IMR-90 (cell line): ENCODE measurements around the gene GNAO1. TPM values are rescaled to one million over a fixed set of nuclear protein-coding genes. Genes with fewer than 3 reads are reported as not detected.

Experiments
- ATAC-seq: fragments of 200-7000 bp; cut with Tn5 transposase; 2 replicates; pipeline ENCODE4 v1.9.1; 2020; ENCODE audit warnings: low read depth, mild to moderate bottlenecking, moderate library complexity
- BruUV-seq: library from RNA; stranded (reverse); fragments of 400-500 nt; replicated peaks from 2 replicates; lab custom pipeline; 2021; lab: Mats Ljungman, UMichigan
- CTCF ChIA-PET: fragments of 300-600 bp; formaldehyde crosslinking; extraction: SDS; loops from one replicate; lab custom pipeline; 2021; ENCODE audit warnings: antibody characterized with exemption; lab: Yijun Ruan, JAX
- POLR2A ChIA-PET: fragments of 300-600 bp; sonication (Branson Sonifier 250); formaldehyde crosslinking; loops from one replicate; lab custom pipeline; 2022; ENCODE audit warnings: antibody characterized with exemption; ENCODE audit not compliant: unreplicated experiment; lab: Charles Lee
- DNase-seq: peaks from one replicate; pipeline ENCODE4 v3.0.0; 2013
- H2AFZ ChIP-seq: replicated peaks from 2 replicates; pipeline ENCODE3; 2013; ENCODE audit warnings: low read length, mild to moderate bottlenecking; ENCODE audit not compliant: poor library complexity
- H2AK5ac ChIP-seq: 2 replicates; pipeline ENCODE4 v1.6.1; 2013; ENCODE audit warnings: low read depth, low read length, inconsistent platforms
- H2AK9ac ChIP-seq: replicated peaks from 2 replicates; pipeline ENCODE3; 2013; ENCODE audit warnings: mild to moderate bottlenecking, low read depth, low read length, moderate library complexity; ENCODE audit not compliant: poor library complexity
- H2BK120ac ChIP-seq: 2 replicates; pipeline ENCODE4 v1.6.1; 2013; ENCODE audit warnings: low read depth, low read length, inconsistent platforms
- H2BK15ac ChIP-seq: 3 replicates; pipeline ENCODE4 v1.6.1; 2013; ENCODE audit warnings: low read depth, low read length, inconsistent platforms
- H2BK20ac ChIP-seq: 2 replicates; pipeline ENCODE4 v1.6.1; 2013; ENCODE audit warnings: low read depth, mild to moderate bottlenecking, inconsistent platforms, low read length, moderate library complexity
- H2BK5ac ChIP-seq: 2 replicates; pipeline ENCODE4 v1.6.1; 2013; ENCODE audit warnings: mild to moderate bottlenecking, low read depth, low read length, inconsistent platforms; ENCODE audit not compliant: poor library complexity, severe bottlenecking
- H3K14ac ChIP-seq: replicated peaks from 2 replicates; pipeline ENCODE4 v1.6.1; 2013; ENCODE audit warnings: low read depth, low read length, inconsistent platforms
- H3K18ac ChIP-seq: 2 replicates; pipeline ENCODE4 v1.6.1; 2013; ENCODE audit warnings: low read depth, low read length, control low read depth
- H3K23ac ChIP-seq: 2 replicates; pipeline ENCODE4 v1.6.1; 2013; ENCODE audit warnings: low read depth, low read length, inconsistent platforms
- H3K27ac ChIP-seq: 2 replicates; pipeline ENCODE4 v1.5.1; 2013; ENCODE audit warnings: mild to moderate bottlenecking, control low read depth, low read length; ENCODE audit not compliant: insufficient read depth
- H3K27me3 ChIP-seq: 2 replicates; pipeline ENCODE4 v1.6.1; 2013; ENCODE audit warnings: low read length; ENCODE audit not compliant: control insufficient read depth, insufficient read depth
- H3K36me3 ChIP-seq: 2 replicates; pipeline ENCODE4 v1.6.1; 2013; ENCODE audit warnings: low read length, mixed read lengths; ENCODE audit not compliant: control insufficient read depth, insufficient read depth
- H3K4ac ChIP-seq: 2 replicates; pipeline ENCODE4 v1.6.1; 2013; ENCODE audit warnings: low read depth, low read length, inconsistent platforms
- H3K4me1 ChIP-seq: 2 replicates; pipeline ENCODE4 v1.6.1; 2013; ENCODE audit warnings: low read length, mixed read lengths; ENCODE audit not compliant: control insufficient read depth, insufficient read depth
- H3K4me2 ChIP-seq: 2 replicates; pipeline ENCODE4 v1.6.1; 2013; ENCODE audit warnings: low read depth, mild to moderate bottlenecking, control low read depth, low read length, moderate library complexity
- H3K4me3 ChIP-seq: 2 replicates; pipeline ENCODE4 v1.5.1; 2013; ENCODE audit warnings: low read depth, mild to moderate bottlenecking, control low read depth, low read length, moderate library complexity; ENCODE audit not compliant: insufficient read depth
- H3K56ac ChIP-seq: 2 replicates; pipeline ENCODE4 v1.6.1; 2013; ENCODE audit warnings: low read length, inconsistent platforms; ENCODE audit not compliant: insufficient read depth; ENCODE audit errors: extremely low read depth
- H3K79me1 ChIP-seq, 2 experiments: 2 replicates each; pipeline ENCODE4 v1.6.1; 2013; ENCODE audit warnings: low read length in 2 of 2, inconsistent platforms in 1 of 2, low read depth in 1 of 2
- H3K9ac ChIP-seq: 2 replicates; pipeline ENCODE4 v1.6.1; 2013; ENCODE audit warnings: low read depth, low read length, control low read depth
- H3K9me1 ChIP-seq: 2 replicates; pipeline ENCODE4 v1.6.1; 2013; ENCODE audit warnings: low read length, inconsistent platforms; ENCODE audit not compliant: insufficient read depth
- H3K9me3 ChIP-seq: 2 replicates; pipeline ENCODE4 v1.6.1; 2013; ENCODE audit warnings: low read length; ENCODE audit not compliant: control insufficient read depth, insufficient read depth
- H4K20me1 ChIP-seq: 2 replicates; pipeline ENCODE4 v1.6.1; 2013; ENCODE audit warnings: low read length, inconsistent platforms; ENCODE audit not compliant: insufficient read depth
- H4K5ac ChIP-seq: 2 replicates; pipeline ENCODE4 v1.6.1; 2013; ENCODE audit warnings: mild to moderate bottlenecking, low read depth, low read length, control low read depth
- H4K8ac ChIP-seq, 2 experiments: 2 replicates each; pipeline ENCODE4 v1.6.1; 2013; ENCODE audit warnings: low read depth in 2 of 2, low read length in 2 of 2, control low read depth in 1 of 2, inconsistent platforms in 1 of 2
- H4K91ac ChIP-seq: 2 replicates; pipeline ENCODE4 v1.6.1; 2013; ENCODE audit warnings: low read depth, low read length, inconsistent platforms; ENCODE audit not compliant: insufficient read depth
- BHLHE40 ChIP-seq: fragments of 150-350 bp; IDR thresholded peaks from 2 replicates; pipeline ENCODE4 v1.6.1; 2016; ENCODE audit warnings: mild to moderate bottlenecking, low read depth, low read length
- CEBPB ChIP-seq: IDR thresholded peaks from 2 replicates; pipeline ENCODE4 v1.6.1; 2012; ENCODE audit warnings: low read depth, low read length, improper control_type of control experiment
- CHD1 ChIP-seq: IDR thresholded peaks from 2 replicates; pipeline ENCODE4 v1.6.1; 2012; ENCODE audit warnings: low read depth, low read length, improper control_type of control experiment
- ELK1 ChIP-seq: fragments of 150-350 bp; IDR thresholded peaks from 2 replicates; pipeline ENCODE4 v1.6.1; 2016; ENCODE audit warnings: low read depth, mild to moderate bottlenecking, low read length, moderate library complexity, borderline replicate concordance
- MAZ ChIP-seq: IDR thresholded peaks from 2 replicates; pipeline ENCODE4 v1.6.1; 2012; ENCODE audit warnings: low read depth, mild to moderate bottlenecking, low read length, improper control_type of control experiment, moderate library complexity, borderline replicate concordance
- MXI1 ChIP-seq: IDR thresholded peaks from 2 replicates; pipeline ENCODE4 v1.6.1; 2012; ENCODE audit warnings: low read depth, mild to moderate bottlenecking, low read length, moderate library complexity, borderline replicate concordance
- NFE2L2 ChIP-seq: fragments of 150-350 bp; IDR thresholded peaks from 2 replicates; pipeline ENCODE4 v1.6.1; 2016; ENCODE audit warnings: low read depth, mild to moderate bottlenecking, low read length
- POLR2A ChIP-seq: IDR thresholded peaks from 2 replicates; pipeline ENCODE4 v1.6.1; 2012; ENCODE audit warnings: mild to moderate bottlenecking, low read depth, low read length
- RAD21 ChIP-seq: IDR thresholded peaks from 2 replicates; pipeline ENCODE4 v1.6.1; 2012; ENCODE audit warnings: low read length, improper control_type of control experiment
- RCOR1 ChIP-seq: IDR thresholded peaks from 2 replicates; pipeline ENCODE4 v1.6.1; 2012; ENCODE audit warnings: mild to moderate bottlenecking, low read length, improper control_type of control experiment; ENCODE audit not compliant: insufficient replicate concordance
- RFX5 ChIP-seq: IDR thresholded peaks from 2 replicates; pipeline ENCODE4 v1.8.0; 2012; ENCODE audit warnings: low read depth, mild to moderate bottlenecking, low read length, moderate library complexity
- USF2 ChIP-seq: fragments of 150-350 bp; IDR thresholded peaks from 2 replicates; pipeline ENCODE4 v1.6.1; 2017; ENCODE audit warnings: mild to moderate bottlenecking, antibody characterized with exemption, low read length, low read depth
- WGBS, 2 experiments: methylation state at CpG; one replicate each; pipeline versions ENCODE4 v1.1.5 to v1.1.7; 2013; ENCODE audit warnings: missing lambda C conversion rate in 2 of 2; ENCODE audit not compliant: insufficient read length in 1 of 2; ENCODE audit errors: extremely low coverage in 2 of 2; 5-methylcytosine and 5-hydroxymethylcytosine counted together
- dilution Hi-C: fragments of 300-500 bp; cut with HindIII; formaldehyde crosslinking; loops from one replicate; pipeline ENCODE4 v1.14.3; 2018; ENCODE audit warnings: low sequenced_read_pairs; ENCODE audit not compliant: unreplicated experiment
- in situ Hi-C: fragments of 300-500 bp; cut with MboI; formaldehyde crosslinking; loops from 3 replicates; pipeline ENCODE4 v1.14.3; 2019; ENCODE audit warnings: low sequenced_read_pairs, inconsistent platforms, mixed read lengths
- intact Hi-C: fragments of 100-400 bp; cut with micrococcal nuclease; formaldehyde crosslinking; loops from 2 replicates; pipeline ENCODE4 v1.10.0; 2022
- polyA plus RNA-seq, 3 experiments: library from polyadenylated mRNA; depleted of rRNA; stranded (reverse); fragments of >200 nt; gene quantifications; 2 replicates each; pipeline ENCODE4 v1.2.3, GENCODE V29; 2012; ENCODE audit warnings: low replicate concordance in 1 of 3
- total RNA-seq: library from RNA; depleted of rRNA; stranded (reverse); fragments of >200 nt; gene quantifications from 2 replicates; pipeline ENCODE4 v1.2.3, GENCODE V29; 2012

The GNAO1 gene
- total and polyA plus RNA-seq, 2 of the 4 experiments (the other 2 are of a cell fraction): under 0.01 to 0.07 TPM

GRCh38 chr16:56339431-56340195, 148.3 kb downstream of the GNAO1 start:
- Histone ChIP-seq H2AK5ac (no peak overlapping the region), H2BK20ac (no peak overlapping the region), H3K27ac (no peak overlapping the region), H3K4me3 (no peak overlapping the region), H4K20me1 (no peaks in the 10 kb centered on the region), H3K56ac (no peak overlapping the region), H4K5ac (no peak overlapping the region), H3K79me1 (no peaks in the 10 kb centered on the region), H2BK120ac (no peak overlapping the region), H4K8ac (no peak overlapping the region), H2BK5ac (no peak overlapping the region), H2AK9ac (no peak overlapping the region), H3K9me1 (no peaks in the 10 kb centered on the region), H3K18ac (no peak overlapping the region), H3K9me3 (no peaks in the 10 kb centered on the region), H3K27me3 (no peaks in the 10 kb centered on the region; the same call in 1 of the 2 replicates), H2AFZ (no peak overlapping the region), H4K91ac (no peak overlapping the region), H3K36me3 (no peaks in the 10 kb centered on the region), H3K4me1 (peaks cover 2% of the 10 kb centered on the region; the same call in 1 of the 2 replicates), H3K14ac (no peak overlapping the region), H2BK15ac (no peak overlapping the region), H3K4me2 (no peak overlapping the region), H3K4ac (no peak overlapping the region), H3K9ac (no peak overlapping the region), H3K23ac (no peak overlapping the region)
- DNase-seq: no peak
- intact Hi-C loops (no loop called here), in situ Hi-C loops (no loop called here), dilution Hi-C loops (no loop called here)
- no TSS peak for BruUV-seq
- CTCF ChIA-PET: no interaction called here
- ATAC-seq: no peak
- POLR2A ChIA-PET: no interaction called here
- no peak for TF ChIP-seq USF2
- no peak for TF ChIP-seq MXI1
- TF ChIP-seq POLR2A: no peak
- TF ChIP-seq RAD21: no peak
- no peak for TF ChIP-seq CHD1
- no peak for TF ChIP-seq MAZ
- TF ChIP-seq RFX5: no peak
- TF ChIP-seq NFE2L2: no peak
- no peak for TF ChIP-seq CEBPB
- no peak for TF ChIP-seq ELK1
- TF ChIP-seq BHLHE40: no peak
- no peak for TF ChIP-seq RCOR1
- 90% methylated on average over 10 of the region's 17 CpGs; no CpG with 5 or more reads in 1 of the 2 experiments for WGBS, 2 experiments
